DND-41 (cell line): ENCODE measurements around the gene FEM1C.

Experiments
- ATAC-seq: fragments of 200-7000 bp; cut with Tn5 transposase; 3 replicates; pipeline ENCODE4 v1.9.1; 2021; ENCODE audit warnings: low read depth; ENCODE audit not compliant: insufficient read depth
- DNase-seq: peaks from one replicate; pipeline ENCODE4 v3.0.0-alpha.2; 2020
- H2AFZ ChIP-seq: 2 replicates; pipeline ENCODE4 v1.6.0; 2012; ENCODE audit warnings: low read depth, low read length
- H3K27ac ChIP-seq: 2 replicates; pipeline ENCODE4 v1.5.1; 2012; ENCODE audit warnings: low read length, inconsistent platforms
- H3K27me3 ChIP-seq: fragments of 200-600 bp; sonication (generic); 2 replicates; pipeline ENCODE4 v1.6.0; 2012; ENCODE audit warnings: low read length, mild to moderate bottlenecking, inconsistent platforms; ENCODE audit not compliant: insufficient read depth, poor library complexity
- H3K36me3 ChIP-seq: 2 replicates; pipeline ENCODE4 v1.5.1; 2012; ENCODE audit warnings: low read length, inconsistent platforms; ENCODE audit not compliant: insufficient read depth
- H3K4me1 ChIP-seq: 2 replicates; pipeline ENCODE4 v1.5.1; 2012; ENCODE audit warnings: mild to moderate bottlenecking, low read length; ENCODE audit not compliant: insufficient read depth
- H3K4me2 ChIP-seq: 2 replicates; pipeline ENCODE4 v1.6.0; 2012; ENCODE audit warnings: mild to moderate bottlenecking, moderate library complexity, low read length, inconsistent platforms; ENCODE audit not compliant: insufficient read depth
- H3K4me3 ChIP-seq, 2 experiments: fragments of 200-600 bp in 1 of 2; shearing (Covaris generic) in 1 of 2; 2 replicates each; pipeline ENCODE4 v1.5.1; 2012 to 2016; ENCODE audit warnings: inconsistent platforms in 2 of 2, low read length in 2 of 2, mild to moderate bottlenecking in 2 of 2, low read depth in 1 of 2, moderate library complexity in 1 of 2
- H3K79me2 ChIP-seq: 2 replicates; pipeline ENCODE4 v1.6.0; 2012; ENCODE audit warnings: low read length, inconsistent platforms; ENCODE audit not compliant: insufficient read depth
- H3K9ac ChIP-seq: 2 replicates; pipeline ENCODE4 v1.6.0; 2012; ENCODE audit warnings: low read depth, mild to moderate bottlenecking, inconsistent platforms, low read length, moderate library complexity
- H3K9me3 ChIP-seq: 2 replicates; pipeline ENCODE4 v1.5.1; 2012; ENCODE audit warnings: low read length, moderate library complexity, mild to moderate bottlenecking, inconsistent platforms; ENCODE audit not compliant: insufficient read depth, severe bottlenecking
- H4K20me1 ChIP-seq: 2 replicates; pipeline ENCODE4 v1.6.0; 2012; ENCODE audit warnings: low read length; ENCODE audit not compliant: insufficient read depth
- EZH2 ChIP-seq: IDR thresholded peaks from 3 replicates; pipeline ENCODE4 v1.6.1; 2012; ENCODE audit warnings: borderline replicate concordance, low read depth, mild to moderate bottlenecking, moderate library complexity, low read length, inconsistent platforms; ENCODE audit not compliant: severe bottlenecking
- TF ChIP-seq, protein P1 (sequence below): IDR thresholded peaks from 2 replicates; pipeline ENCODE4 v1.5.1; 2012; ENCODE audit warnings: borderline replicate concordance, low read length, moderate library complexity, mild to moderate bottlenecking; ENCODE audit not compliant: poor library complexity, severe bottlenecking; ENCODE audit errors: extremely low read depth

FEM1C gene

DNA sequence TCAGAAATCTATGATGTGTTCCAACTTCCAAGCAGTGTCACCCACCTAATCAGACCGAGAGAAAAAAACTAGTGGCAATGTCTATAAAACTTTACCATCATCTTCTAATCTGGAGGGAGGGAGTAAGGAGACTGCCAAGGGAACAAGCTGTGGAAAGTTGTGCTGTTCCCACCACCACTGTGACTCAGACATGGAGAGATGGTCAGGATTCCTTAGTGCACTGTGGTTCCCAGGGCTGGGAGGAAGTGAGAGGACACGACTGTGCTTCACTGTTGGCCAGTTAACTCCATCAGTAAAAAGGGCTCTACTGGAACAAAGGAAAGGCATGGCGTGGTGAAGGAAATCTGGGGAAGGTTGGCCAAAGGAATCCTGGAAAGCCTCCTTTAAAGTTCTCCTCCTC lies 38.9 kb upstream of the FEM1C start:
- H3K27ac ChIP-seq: no peak overlapping the region
- no peak overlapping the region for H2AFZ ChIP-seq
- no peak for ATAC-seq
- H4K20me1 ChIP-seq: no peaks in the 10 kb centered on the region
- H3K4me1 ChIP-seq: no peaks in the 10 kb centered on the region
- H3K4me2 ChIP-seq: no peak overlapping the region
- DNase-seq: no peak
- H3K9me3 ChIP-seq: no peaks in the 10 kb centered on the region
- no peaks in the 10 kb centered on the region for H3K36me3 ChIP-seq
- H3K4me3 ChIP-seq: no peak overlapping the region
- no peak overlapping the region for H3K9ac ChIP-seq
- no peaks in the 10 kb centered on the region for H3K79me2 ChIP-seq
- no peaks in the 10 kb centered on the region for H3K27me3 ChIP-seq
- TF ChIP-seq, protein P1, sequence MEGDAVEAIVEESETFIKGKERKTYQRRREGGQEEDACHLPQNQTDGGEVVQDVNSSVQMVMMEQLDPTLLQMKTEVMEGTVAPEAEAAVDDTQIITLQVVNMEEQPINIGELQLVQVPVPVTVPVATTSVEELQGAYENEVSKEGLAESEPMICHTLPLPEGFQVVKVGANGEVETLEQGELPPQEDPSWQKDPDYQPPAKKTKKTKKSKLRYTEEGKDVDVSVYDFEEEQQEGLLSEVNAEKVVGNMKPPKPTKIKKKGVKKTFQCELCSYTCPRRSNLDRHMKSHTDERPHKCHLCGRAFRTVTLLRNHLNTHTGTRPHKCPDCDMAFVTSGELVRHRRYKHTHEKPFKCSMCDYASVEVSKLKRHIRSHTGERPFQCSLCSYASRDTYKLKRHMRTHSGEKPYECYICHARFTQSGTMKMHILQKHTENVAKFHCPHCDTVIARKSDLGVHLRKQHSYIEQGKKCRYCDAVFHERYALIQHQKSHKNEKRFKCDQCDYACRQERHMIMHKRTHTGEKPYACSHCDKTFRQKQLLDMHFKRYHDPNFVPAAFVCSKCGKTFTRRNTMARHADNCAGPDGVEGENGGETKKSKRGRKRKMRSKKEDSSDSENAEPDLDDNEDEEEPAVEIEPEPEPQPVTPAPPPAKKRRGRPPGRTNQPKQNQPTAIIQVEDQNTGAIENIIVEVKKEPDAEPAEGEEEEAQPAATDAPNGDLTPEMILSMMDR: no peak
- TF ChIP-seq EZH2: no peak

DNA sequence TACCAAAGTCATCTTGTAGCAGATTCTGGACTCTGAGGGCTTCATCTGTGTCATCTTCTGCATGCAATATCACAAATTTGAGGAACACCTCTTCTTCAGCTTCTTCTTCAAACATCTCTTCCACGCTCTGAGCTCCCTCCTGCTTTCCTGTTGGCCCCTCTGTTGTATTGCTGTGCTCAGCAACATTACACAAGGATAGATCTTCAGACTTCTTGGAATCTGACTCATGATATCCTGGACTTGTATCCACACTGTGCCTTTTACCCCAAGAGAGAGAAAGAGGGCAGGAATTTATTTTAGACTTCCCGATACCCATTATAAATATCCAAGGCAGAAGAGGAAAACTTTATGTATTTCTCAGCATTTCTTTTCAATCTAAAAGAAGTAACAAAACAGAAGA lies 36.4 kb upstream of the FEM1C start:
- Histone ChIP-seq H3K9me3 (no peaks in the 10 kb centered on the region), H3K9ac (no peak overlapping the region), H3K79me2 (no peaks in the 10 kb centered on the region), H3K4me2 (no peak overlapping the region), H4K20me1 (no peaks in the 10 kb centered on the region), H3K36me3 (no peaks in the 10 kb centered on the region), H3K4me3 (no peak overlapping the region), H3K4me1 (no peaks in the 10 kb centered on the region), H3K27me3 (no peaks in the 10 kb centered on the region), H2AFZ (no peak overlapping the region), H3K27ac (no peak overlapping the region)
- TF ChIP-seq, protein P1: no peak
- no peak for TF ChIP-seq EZH2
- ATAC-seq (no peak), DNase-seq (no peak)

GRCh38 chr5:115579747-115580173 lies 35.2 kb upstream of the FEM1C start:
- TF ChIP-seq, protein P1: no peak
- no peak for TF ChIP-seq EZH2
- Histone ChIP-seq H3K79me2 (no peaks in the 10 kb centered on the region), H3K9me3 (no peaks in the 10 kb centered on the region), H3K4me1 (no peaks in the 10 kb centered on the region), H3K4me3 (no peak overlapping the region), H3K27ac (no peak overlapping the region), H3K27me3 (no peaks in the 10 kb centered on the region), H3K4me2 (no peak overlapping the region), H3K36me3 (no peaks in the 10 kb centered on the region), H3K9ac (no peak overlapping the region), H4K20me1 (no peaks in the 10 kb centered on the region), H2AFZ (no peak overlapping the region)
- ATAC-seq (no peak), DNase-seq (no peak)

DNA sequence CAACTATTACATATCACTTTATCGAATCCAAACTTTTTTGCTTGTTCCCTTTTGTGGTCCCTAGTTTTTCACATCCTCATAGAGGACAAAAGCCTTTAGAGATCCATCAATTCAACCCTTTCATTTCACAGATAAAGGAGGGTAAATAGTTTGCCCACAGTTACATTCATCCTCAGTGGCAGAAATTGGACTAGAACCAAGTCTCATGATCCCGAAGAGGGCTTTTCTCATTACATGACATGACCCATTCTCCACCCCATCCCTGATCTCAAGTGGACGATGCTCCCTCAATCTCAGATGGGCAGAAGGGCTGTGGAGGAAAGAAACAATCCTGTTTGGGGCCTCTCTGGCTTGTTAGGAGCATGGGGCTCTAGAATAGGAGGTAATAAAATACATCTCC lies 34.6 kb upstream of the FEM1C start:
- Histone ChIP-seq H3K4me1 (no peaks in the 10 kb centered on the region), H3K4me2 (no peak overlapping the region), H3K27ac (no peak overlapping the region), H3K9me3 (no peaks in the 10 kb centered on the region), H3K4me3 (no peak overlapping the region), H2AFZ (no peak overlapping the region), H3K9ac (no peak overlapping the region), H4K20me1 (no peaks in the 10 kb centered on the region), H3K36me3 (no peaks in the 10 kb centered on the region), H3K27me3 (no peaks in the 10 kb centered on the region), H3K79me2 (no peaks in the 10 kb centered on the region)
- DNase-seq (no peak), ATAC-seq (no peak)
- no peak for TF ChIP-seq EZH2
- TF ChIP-seq, protein P1: no peak
